ENCODE data around the gene SSH2. TPM values are rescaled to one million over a fixed set of nuclear protein-coding genes. Genes with fewer than 3 reads are reported as not detected.

SSH2 gene
- total RNA-seq, 1 experiment from 2014 or later = 14.6 TPM

DNA sequence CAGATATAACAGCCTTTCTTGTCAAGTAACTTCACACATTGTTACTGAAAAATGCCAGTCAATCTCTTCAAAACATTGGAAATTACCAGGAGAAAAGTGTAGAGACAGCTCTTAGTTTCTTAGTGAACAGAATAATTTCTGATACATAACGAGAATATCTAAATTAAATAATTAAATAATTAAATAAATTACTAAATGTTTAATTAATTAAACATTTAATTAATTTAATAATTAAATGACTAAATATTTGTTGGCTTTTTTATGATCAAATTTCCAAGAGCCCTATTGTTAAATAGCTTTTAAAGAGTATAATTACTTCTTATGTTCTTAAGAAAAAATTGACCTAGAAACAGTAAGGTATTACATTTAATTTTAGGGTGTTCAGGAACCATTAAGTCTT, 129.6 kb downstream of the SSH2 start:
- no peaks in the 10 kb centered on the region for H3K79me2 ChIP-seq (ENCODE audit: insufficient read depth, low read length)

More for the DNA sequence above, 129.6 kb downstream of the SSH2 start:
- Histone ChIP-seq H4K91ac (ENCODE audit: insufficient read length, low read depth, low read length) (no peak overlapping the region), H3K56ac (ENCODE audit: insufficient read length, low read depth, low read length) (no peak overlapping the region), H3K27me3 (ENCODE audit: insufficient read depth, low read length) (no peaks in the 10 kb centered on the region), H3K23ac (ENCODE audit: insufficient read length, low read depth, low read length) (no peak overlapping the region), H2BK12ac (ENCODE audit: insufficient read length, low read depth, low read length) (no peak overlapping the region), H2BK15ac (ENCODE audit: low read depth, low read length) (no peak overlapping the region), H2BK5ac (ENCODE audit: insufficient read length, low read length) (no peak overlapping the region), H3K14ac (ENCODE audit: insufficient read depth, low read length) (no peak overlapping the region), H4K5ac (ENCODE audit: insufficient read length, low read depth, low read length) (no peak overlapping the region), H4K8ac (replicated peaks; ENCODE audit: insufficient read length, low read depth, low read length) (no peak overlapping the region), H3T11ph (ENCODE audit: low read length) (no peak overlapping the region), H2BK20ac (ENCODE audit: low read depth, low read length, poor library complexity, severe bottlenecking) (no peak overlapping the region), H2AFZ (ENCODE audit: low read length) (no peak overlapping the region), H2AK5ac (ENCODE audit: insufficient read length, low read length) (no peak overlapping the region), H3K79me1 (ENCODE audit: insufficient read depth, low read depth, low read length, poor library complexity, severe bottlenecking) (no peaks in the 10 kb centered on the region), H3K4me1 (ENCODE audit: insufficient read depth, low read length) (no peaks in the 10 kb centered on the region), H2BK120ac (ENCODE audit: low read depth, low read length, poor library complexity, severe bottlenecking) (no peak overlapping the region), H3K9me3 (ENCODE audit: control insufficient read depth, low read depth, low read length) (no peaks in the 10 kb centered on the region), H3K4ac (ENCODE audit: low read depth, low read length) (no peak overlapping the region), H3K27ac (ENCODE audit: insufficient read length, low read depth, low read length) (no peak overlapping the region), H3K23me2 (ENCODE audit: insufficient read length, low read depth, low read length, poor library complexity, severe bottlenecking) (no peaks in the 10 kb centered on the region), H3K18ac (ENCODE audit: insufficient read length, low read depth, low read length) (no peak overlapping the region), H4K20me1 (ENCODE audit: control insufficient read depth, insufficient read depth, insufficient read length) (no peaks in the 10 kb centered on the region), H3K9ac (ENCODE audit: extremely low read depth, insufficient read length, low read length) (no peak overlapping the region), H3K4me2 (ENCODE audit: insufficient read depth, insufficient read length, low read length) (no peak overlapping the region)
- no peak for DNase-seq
- Mint-ChIP-seq H3K27me3 (ENCODE audit: low read depth) (no peaks in the 10 kb centered on the region), H3K4me1 (no peaks in the 10 kb centered on the region; a peak in 1 of 4 replicates), H3K36me3 (ENCODE audit: insufficient read depth in 1 of 3, low read depth in 3 of 3) (no peaks in the 10 kb centered on the region), H3K4me3 (no peak overlapping the region), H3K27ac (no peak overlapping the region), H3K9me3 (no peaks in the 10 kb centered on the region)
- TF ChIP-seq, protein P1, sequence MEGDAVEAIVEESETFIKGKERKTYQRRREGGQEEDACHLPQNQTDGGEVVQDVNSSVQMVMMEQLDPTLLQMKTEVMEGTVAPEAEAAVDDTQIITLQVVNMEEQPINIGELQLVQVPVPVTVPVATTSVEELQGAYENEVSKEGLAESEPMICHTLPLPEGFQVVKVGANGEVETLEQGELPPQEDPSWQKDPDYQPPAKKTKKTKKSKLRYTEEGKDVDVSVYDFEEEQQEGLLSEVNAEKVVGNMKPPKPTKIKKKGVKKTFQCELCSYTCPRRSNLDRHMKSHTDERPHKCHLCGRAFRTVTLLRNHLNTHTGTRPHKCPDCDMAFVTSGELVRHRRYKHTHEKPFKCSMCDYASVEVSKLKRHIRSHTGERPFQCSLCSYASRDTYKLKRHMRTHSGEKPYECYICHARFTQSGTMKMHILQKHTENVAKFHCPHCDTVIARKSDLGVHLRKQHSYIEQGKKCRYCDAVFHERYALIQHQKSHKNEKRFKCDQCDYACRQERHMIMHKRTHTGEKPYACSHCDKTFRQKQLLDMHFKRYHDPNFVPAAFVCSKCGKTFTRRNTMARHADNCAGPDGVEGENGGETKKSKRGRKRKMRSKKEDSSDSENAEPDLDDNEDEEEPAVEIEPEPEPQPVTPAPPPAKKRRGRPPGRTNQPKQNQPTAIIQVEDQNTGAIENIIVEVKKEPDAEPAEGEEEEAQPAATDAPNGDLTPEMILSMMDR (conservative IDR thresholded peaks at IDR 0.05) = no peak
- WGBS (ENCODE audit: extremely low coverage, insufficient read length, low lambda C conversion rate) = no CpG with 5 or more reads among the region's 1 CpG

All from H9 (cell line).